Stimulated activated CD4-positive, alpha-beta T cell treated with anti-CD3 and anti-CD28 coated beads, Interleukin-12 subunit alpha, Interleukin-12 subunit beta, amount 100 ng/mL, for 48 hours (primary cell): ENCODE results near the gene FBXO21.
"Not testable (repeated sequence)": the region's sequence is repeated elsewhere in the genome, so short reads cannot be mapped to it uniquely, and the experiment has no call there.

Source experiments
- DNase-seq, 3 donors: peaks; one replicate each; pipeline ENCODE4 v3.0.0-alpha.2; 2020; ENCODE audit warnings: low read depth in 2 of 3, low spot score in 1 of 3

Gene FBXO21

DNA sequence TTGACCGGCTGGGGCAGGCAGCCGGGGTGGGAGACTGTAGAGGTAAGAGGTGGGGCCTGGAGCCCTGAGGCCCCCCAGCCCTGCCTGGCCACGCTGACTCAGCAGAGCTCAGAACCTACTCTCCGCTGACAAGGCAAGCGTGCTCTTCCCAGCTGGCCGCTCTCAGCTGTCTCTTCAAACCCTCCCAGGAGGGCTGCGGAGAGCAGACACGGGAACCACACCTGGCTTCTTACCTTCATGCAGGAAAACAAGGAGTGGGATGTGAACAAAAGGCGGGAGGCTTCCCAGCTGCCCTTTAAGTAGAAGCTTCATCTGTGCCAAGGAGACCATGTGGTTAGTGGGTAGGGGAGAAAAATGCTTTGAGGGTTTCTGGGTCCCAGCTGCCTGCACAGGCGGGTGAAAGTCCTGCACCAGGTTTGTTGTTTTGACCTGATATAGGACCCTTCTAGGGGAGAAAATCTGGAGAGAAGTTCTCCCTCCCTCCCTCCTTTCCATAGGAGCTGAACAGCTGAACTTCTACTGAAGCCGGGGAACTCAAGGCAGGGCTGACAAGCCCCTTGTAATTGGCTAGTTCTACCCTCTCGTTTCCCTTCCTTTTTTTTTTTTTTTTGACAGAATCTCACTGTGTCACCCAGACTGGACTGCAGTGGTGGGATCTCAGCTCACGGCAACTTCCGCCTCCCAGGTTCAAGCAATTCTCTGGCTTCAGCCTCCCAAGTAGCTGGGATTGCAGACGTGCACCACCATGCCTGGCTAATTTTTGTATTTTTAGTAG is 78.3 kb downstream of the FBXO21 start:
- no peak for DNase-seq

DNA sequence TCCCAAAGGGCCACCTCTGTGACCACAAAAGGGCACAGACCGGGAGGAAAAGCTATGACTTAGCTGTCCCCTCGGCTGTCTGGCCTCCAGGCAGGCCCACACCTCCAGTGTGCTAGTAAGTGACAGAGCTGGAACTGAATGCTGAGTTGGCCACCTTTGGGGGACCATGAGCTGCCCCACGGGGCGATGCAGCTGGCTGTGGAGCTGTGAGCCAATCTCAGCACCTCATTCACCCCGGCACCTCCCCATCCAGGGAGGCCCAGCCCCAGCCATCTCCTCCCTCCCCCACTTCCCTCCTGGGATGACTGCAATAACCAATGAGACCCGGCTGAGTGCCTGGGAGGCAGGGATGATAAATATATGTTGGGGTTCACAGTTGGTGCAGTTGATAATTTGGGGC is 78.9 kb downstream of the FBXO21 start:
- DNase-seq: no peak

DNA sequence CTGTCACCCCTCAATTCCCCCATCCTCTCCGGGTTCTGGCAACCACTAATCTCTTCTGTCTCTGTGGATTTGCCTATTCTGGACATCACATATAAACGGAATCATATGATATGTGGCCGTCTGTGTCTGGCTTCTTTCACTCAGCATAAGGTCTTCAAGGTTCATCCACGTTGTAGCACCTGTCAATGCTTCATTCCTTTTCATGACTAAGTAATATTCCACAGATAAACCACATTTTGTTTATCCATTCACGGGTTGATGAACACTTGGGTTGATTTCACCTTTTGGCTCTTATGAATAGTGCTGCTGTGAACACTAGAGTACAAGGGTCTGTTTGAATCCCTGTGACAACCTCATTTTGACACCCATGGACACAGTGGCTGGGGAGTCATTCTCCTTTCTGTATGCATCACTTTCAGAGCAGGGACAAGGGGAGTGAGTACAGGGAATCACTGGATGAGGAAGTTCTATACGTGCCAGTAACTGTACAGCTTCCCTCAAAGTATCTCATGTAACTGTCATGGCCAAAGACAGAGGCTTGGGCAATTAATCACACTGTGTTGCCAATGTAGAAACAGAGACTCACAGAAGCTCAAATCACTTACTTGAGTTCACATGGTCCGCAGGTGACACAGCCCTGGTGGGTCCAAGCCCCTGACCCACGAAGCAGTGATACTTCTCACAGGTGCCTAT is 80.2 kb downstream of the FBXO21 start:
- no peak for DNase-seq

DNA sequence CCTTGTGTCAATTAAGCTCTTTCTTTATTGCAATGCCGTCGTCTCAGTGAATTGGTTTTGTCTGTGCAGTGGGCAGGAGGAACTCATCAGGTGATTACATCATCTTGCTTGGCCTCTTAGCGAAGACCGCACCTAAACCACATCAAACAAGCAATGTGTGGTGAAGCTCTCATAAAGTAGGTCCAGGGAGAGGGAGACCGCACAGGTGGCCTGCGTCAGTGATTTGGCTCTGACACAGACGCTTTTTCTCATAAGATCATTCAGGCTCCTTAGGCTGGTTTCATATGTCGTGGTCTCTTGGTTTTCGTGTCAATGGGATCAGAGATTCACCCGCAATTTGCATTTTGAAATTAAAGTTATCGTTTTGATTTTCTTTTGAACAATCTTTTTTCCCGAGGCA is 84.4 kb downstream of the FBXO21 start:
- DNase-seq: peak in 1 of 3 donors; percentile 18

DNA sequence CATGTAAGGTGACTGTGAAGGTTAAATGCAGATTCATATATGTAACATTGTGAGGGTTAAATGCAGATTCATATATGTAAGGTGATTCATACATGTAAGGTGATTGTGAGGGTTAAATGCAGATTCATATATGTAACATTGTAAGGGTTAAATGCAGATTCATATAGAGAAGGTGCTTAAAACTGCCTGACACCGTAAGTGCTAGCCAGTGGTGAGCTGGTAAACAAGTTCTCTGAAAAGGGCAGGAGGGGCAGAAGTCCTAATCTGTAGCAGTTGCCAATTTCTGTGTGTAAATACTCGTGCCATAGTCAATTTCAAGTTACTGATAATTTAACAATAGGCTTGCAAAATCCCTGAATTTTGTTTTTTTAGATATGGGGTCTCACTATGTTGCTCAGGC is 86.3 kb downstream of the FBXO21 start:
- DNase-seq: not testable (repeated sequence)

DNA sequence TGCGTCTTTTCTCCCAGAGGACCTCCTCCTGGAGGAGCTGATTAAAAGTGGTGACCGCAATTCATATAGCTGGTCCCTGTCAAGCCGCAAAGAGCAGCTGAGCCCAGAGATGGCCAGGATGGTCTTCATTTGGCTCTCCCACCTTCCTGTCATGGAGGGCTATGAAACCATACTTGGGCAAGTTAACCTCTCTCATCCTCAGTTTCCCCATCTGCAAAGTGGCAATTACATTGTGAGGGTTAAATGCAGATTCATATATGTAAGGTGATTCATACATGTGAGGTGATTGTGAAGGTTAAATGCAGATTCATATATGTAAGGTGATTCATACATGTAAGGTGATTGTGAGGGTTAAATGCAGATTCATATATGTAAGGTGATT is 87.5 kb downstream of the FBXO21 start:
- DNase-seq: no peak

DNA sequence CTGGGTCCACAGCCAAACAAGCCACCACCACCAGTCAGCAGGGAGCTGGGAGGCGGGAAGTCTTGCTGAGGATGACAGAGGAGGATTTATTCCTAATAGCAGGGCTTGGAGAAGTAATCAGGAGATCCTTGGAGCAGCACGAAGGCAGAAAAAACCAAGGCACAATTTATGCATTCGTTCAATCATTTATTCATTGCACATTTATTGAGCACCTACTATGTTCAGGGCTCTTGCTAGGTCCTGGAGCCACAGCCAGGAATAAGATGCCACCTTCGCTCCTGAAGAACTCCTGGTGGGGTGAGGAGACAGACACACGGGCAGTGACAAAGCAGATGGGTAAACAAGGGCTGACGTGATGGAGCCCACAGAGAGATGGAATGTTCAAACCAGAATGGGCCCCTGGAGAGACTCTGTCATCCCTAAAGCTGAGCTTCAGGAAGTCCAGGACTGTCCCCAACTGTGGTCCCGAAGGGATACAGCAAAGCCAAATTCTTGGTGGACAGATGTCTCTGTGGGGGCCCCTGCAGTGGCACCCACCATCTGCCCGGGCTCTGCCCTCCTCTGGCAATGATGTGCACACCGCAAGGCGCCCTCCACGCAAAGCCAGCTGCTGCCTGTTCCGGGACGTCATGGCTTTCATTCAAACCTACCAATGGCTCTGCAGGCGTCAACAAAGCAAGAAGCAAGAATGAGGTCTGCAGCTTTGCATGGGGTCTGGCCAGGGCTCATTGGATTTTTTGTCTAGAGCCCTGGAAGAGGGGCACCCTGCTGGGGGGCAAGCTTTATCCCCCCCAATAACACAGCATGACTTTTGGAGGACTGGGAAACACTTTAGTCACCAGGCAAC is 88.1 kb downstream of the FBXO21 start:
- DNase-seq: no peak

DNA sequence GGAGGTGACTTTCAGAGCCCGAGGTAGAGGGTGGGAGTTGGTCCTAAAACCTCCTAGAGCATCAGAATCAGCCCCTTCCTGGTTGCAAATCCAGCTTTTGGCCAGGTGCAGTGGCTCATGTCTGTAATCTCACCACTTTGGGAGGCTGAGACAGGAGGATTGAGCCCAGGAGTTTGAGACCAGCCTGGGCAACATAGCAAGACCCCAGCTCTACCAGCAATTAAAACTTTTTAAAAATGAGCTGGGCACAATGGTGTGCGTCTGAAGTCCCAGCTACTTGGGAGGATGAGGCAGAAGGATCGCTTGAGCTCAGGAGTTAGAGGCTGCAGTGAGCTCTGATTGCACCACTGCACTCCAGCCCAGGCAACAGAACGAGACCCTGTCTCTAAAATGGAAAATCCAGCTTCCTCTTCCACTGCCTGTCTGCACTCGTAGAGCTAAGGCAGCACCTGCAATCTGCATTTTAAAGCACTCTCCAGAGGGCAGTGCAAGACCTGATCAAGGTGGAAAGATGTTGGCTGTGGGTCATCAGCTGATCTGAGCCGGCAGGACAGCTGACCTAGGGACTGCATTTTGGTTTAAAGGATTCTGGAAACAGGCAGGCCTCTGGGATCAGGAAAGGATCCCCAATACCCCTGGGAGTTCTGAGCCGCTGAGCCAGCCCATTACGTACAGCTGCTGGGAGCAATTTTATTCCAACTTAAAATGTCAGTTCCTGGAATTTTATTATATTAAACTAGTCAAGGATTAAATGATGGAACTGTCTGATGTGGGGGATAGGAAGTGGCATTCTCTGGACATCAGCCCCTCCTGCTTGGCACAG is 89.2 kb downstream of the FBXO21 start:
- DNase-seq: no peak

DNA sequence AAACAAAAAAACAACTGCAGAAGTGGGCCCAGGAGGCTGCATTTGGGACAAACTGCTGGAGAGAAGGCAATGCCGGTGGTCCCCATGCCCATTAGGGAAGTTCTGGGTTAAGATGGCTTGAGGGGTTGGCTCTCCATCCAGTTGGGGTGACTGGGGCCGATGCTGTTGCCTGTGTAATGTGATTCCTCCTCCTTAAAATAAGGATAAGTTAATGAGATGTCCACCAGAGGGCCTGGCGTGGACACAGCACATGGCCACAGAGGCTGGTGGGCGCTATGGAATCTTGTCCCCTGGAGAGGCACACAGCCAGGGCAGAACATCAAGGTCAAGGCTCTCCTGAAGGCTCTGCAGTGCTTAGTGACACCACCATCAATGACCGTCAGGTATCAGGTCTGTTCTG is 90.0 kb downstream of the FBXO21 start:
- no peak for DNase-seq

DNA sequence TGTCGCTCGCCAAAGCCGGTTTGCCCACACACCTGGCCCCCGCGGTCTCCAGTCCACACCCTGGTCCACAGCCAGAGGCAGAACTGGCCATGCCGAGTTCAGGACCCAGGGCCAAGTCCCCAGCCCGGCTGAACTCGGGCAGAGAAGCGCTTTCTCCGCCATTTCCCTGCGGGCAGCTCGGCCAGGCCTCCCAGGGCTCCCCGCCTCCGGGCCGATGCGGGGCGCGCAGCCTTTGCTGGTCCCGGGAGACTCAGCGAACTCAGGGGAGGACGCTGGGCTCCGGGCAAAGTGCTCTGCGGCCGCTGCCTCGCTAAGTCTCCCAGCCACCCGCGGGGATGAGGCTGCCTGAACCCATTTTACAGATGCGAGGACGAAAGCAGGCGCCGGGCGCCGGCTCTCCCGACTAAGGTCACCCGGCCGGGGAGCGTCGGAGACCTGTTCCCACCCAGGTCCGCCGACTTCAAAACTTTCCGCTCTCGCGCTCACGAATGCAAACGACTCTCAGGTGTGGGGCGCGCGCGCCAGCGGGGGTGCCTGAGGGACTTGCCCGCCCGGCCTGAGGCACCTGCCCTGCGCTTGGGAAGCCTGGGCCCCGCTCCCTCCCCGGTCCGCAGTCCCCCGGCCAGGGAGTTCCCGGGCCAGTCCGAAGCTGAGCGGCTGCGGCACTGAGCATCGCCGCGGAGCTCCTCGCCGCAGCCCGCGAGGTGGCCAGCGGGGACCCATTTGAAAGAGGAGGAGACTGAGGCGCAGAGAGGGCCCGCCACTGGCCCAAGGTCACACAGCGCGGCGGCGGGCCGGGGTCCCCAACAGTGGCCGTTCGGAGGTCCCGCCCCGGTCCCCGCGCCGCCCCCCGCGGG is 91.7 kb downstream of the FBXO21 start:
- DNase-seq: peak in 2 of 3 donors; percentile 20 to 22

DNA sequence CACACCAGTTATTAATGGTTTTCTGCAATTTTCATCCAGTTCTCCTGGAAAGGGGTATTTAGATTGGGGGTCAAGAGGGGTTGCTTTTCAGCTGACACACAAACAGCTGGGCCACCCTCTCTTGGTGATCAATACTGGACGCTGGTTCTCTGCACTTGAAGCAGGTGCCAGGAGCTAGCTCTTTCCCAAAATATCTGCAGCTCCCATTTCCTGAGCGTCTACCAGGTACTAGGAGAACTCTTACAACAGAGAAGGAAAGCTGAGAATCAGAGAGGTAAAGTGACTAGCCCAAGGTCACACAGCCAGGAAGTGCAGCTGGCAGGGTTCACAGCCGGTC is 92.3 kb downstream of the FBXO21 start:
- no peak for DNase-seq

DNA sequence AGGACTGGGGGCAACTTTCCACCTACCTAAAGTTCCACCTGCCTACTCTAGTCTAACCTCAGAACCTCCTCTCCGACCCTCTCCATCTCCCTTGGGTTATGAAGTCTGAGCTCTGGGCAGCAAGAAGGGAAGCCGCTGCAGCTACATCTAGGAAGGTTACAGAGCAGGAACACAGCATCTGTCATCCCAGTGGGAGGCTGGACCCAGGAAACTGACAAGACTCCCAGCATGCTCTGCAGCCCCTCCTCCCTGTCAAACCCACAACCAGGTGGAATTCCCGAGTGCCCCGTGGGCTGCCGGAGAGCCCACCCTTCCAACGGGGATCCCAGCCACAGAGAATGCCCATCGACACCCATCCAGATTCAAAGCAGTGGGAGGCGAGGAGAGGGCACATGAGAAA is 93.1 kb downstream of the FBXO21 start:
- DNase-seq: no peak

DNA sequence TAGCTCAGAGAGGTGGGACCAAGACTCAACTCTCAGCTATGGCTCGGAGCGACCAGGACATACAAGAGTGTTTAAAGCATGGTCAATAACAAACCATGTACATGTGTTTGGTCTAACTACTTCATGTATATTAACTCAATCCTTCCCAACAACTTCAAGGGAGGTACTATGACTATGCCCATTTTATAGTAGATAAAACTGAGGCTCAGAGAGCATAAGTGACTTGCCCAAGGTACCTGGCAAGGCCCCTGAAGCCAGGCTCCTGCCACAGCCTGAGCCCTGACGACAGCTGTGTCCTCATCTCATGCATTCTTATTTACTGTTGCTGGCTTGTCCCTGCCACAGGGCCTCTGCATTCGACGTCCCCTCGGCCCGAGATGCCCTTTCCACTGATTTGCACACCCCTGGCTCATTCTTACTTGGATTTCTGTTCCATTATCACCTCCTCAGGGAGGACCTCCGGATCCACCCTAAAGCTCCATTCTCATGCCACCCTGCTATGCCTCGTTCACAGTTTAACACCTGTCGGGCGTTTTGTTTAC is 93.7 kb downstream of the FBXO21 start:
- DNase-seq: no peak

DNA sequence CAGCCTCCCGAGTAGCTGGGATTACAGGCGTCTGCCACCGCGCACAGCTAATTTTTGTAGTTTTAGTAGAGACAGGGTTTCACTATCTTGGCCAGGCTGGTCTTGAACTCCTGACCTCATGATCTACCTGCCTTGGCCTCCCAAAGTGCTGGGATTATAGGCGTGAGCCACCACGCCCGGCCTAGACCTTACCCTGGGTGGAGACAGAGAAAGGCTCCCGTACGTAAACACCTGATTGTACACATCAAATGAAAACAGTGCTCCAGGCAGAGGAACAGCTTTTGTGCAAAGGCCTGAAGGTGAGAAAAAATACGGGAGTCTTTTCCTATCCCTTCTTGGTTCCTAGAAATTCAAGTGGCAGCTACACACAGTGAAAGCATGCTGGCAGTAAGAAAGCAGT is 95.1 kb downstream of the FBXO21 start:
- not testable (repeated sequence) for DNase-seq

DNA sequence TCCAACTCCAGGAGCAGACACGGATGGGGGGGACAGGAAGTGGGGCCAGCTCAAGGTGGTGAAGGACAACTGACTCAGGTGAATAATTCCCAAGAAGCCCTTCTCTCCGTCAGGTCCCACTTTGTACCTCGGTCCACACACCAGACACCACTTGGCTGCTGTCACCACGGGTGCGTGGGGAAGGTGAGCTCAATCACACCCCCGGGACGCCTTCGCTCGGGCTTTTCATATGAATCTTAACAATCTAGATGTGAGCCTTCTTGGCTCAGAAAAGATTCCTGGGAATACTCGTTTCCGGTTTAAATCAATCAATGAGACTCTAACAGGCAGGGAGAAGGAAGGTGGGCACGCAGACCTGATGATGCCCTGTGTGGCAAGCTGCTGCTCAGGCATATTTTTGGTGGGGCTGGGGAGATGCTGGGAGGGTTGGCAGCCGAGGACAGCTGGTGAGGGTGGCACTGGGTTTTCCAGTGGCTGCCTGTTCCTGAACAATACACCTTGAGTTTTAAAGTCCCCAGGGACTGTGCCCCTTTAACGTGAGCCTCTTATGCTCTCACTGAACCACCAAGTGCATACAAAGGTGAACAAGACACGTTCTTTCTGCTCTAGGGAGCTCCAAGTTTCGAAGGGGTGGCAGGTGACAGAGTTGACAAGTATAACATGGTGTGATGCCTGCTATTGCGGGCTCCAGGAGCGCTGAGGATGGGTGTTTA is 96.2 kb downstream of the FBXO21 start:
- DNase-seq: no peak

DNA sequence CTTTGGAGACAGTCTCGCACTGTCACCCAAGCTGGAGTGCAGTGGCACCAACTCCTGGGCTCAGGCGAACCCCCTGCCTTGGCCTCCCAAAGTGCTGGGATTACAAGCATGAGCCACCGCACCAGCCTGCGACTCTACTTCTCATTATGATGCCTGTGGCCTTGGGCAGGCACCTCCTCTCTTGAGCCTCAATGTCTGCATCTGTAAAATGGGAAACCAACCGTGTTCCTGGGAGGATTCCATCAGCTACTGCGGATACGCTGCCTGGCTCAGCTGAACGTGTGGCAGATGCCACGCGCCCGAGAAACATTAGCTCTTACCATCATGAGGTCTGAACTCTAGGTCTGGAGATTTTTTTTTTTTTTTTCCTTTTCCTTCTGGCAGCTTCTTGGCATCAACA is 96.8 kb downstream of the FBXO21 start:
- DNase-seq: no peak

DNA sequence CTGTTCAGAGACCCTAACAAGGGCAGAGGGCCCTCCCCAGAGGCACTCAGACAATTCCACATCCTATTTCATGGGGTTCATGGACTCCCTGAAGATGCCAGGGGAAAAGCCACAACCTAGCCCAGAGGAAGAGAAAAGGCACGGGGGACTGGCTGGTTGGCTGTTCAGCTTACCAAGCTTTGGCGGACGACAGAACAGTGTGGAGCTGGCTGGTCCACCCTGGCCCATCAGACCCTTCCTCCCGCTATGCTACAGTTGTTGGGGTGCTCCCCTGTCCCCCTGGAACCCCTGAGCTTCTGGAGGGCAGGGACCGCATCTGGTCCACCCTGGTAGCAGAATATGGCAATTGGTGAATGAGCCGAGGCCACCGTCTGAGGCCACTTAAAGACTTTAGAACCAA is 97.4 kb downstream of the FBXO21 start:
- DNase-seq: no peak

DNA sequence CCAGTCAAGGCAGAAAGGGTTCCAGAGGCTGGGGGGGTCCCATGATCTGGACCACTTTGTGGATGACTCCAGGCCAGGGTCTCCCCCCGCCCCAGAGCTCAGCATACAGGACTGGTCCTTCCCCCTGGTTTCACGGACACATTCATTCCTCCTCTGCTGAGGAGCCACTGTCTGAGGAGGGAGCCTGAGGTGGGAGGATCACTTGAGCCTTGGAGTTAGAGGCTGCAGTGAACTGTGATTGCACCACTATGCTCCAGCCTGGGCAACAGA is 97.8 kb downstream of the FBXO21 start:
- no peak for DNase-seq
